GM12891 (cell line): Measurements from ENCODE around the gene ELMOD3.

ENCODE experiments used
- DNase-seq: peaks from one replicate; pipeline ENCODE4 v3.0.0; 2011; ENCODE audit warnings: low spot score; ENCODE audit not compliant: insufficient read length
- FAIRE-seq: peaks from 2 replicates; lab custom pipeline; 2011; peaks lifted over from hg19 to GRCh38; lab: Jason Lieb, UNC
- PAX5 ChIP-seq: IDR thresholded peaks from 2 replicates; pipeline ENCODE4 v1.6.1; 2011; ENCODE audit warnings: low read length, moderate library complexity, mild to moderate bottlenecking; ENCODE audit not compliant: insufficient read depth, severe bottlenecking
- POLR2A ChIP-seq: IDR thresholded peaks from 2 replicates; pipeline ENCODE4 v1.6.1; 2011; ENCODE audit warnings: low read depth, low read length, control low read depth
- POLR2AphosphoS5 ChIP-seq: IDR thresholded peaks from 2 replicates; pipeline ENCODE4 v1.6.1; 2011; ENCODE audit warnings: low read depth, low read length, control low read depth
- POU2F2 ChIP-seq: IDR thresholded peaks from 2 replicates; pipeline ENCODE4 v1.6.1; 2011; ENCODE audit warnings: low read depth, mild to moderate bottlenecking, control low read depth, low read length, moderate library complexity
- SPI1 ChIP-seq: IDR thresholded peaks from 2 replicates; pipeline ENCODE4 v1.6.1; 2011; ENCODE audit warnings: low read depth, low read length, control low read depth
- TAF1 ChIP-seq: IDR thresholded peaks from 2 replicates; pipeline ENCODE4 v1.6.1; 2011; ENCODE audit warnings: low read depth, low read length, control low read depth

The ELMOD3 gene

GRCh38 chr2:85414761-85415553 is 60.4 kb downstream of the ELMOD3 start:
- DNase-seq: no peak
- FAIRE-seq: no peak
- no peak for TF ChIP-seq POLR2AphosphoS5
- no peak for TF ChIP-seq SPI1
- TF ChIP-seq POLR2A: no peak
- no peak for TF ChIP-seq POU2F2

- TF ChIP-seq TAF1: no peak
- TF ChIP-seq PAX5: no peak
- no peak for TF ChIP-seq POLR2A
- TF ChIP-seq SPI1: no peak
- TF ChIP-seq POLR2AphosphoS5: no peak
- no peak for TF ChIP-seq POU2F2
Observed at GRCh38 chr2:85415980-85416650, 61.5 kb downstream of the ELMOD3 start.

GRCh38 chr2:85418132-85419008 is 63.8 kb downstream of the ELMOD3 start, which contains the start of gene SH2D6:
TSS of gene SH2D6 (plus strand) at chr2:85418714. CDS start at chr2:85429466, 10,752 bp downstream.
- TF ChIP-seq POLR2AphosphoS5 (peak; percentile 51; the same call in 1 of the 2 replicates), TAF1 (peak; percentile 48; the same call in 1 of the 2 replicates), POLR2A (peak; percentile 54; the same call in 1 of the 2 replicates), POU2F2 (no peak)
- FAIRE-seq (peak; percentile 61), DNase-seq (peak; percentile 89)

More at GRCh38 chr2:85415980-85416650, 61.5 kb downstream of the ELMOD3 start:
- FAIRE-seq (no peak), DNase-seq (no peak)

GRCh38 chr2:85419009-85419675 is 64.6 kb downstream of the ELMOD3 start:
- DNase-seq: no peak
- TF ChIP-seq POU2F2 (no peak), TAF1 (peak; percentile 32; the same call in 1 of the 2 replicates)
- no peak for FAIRE-seq

GRCh38 chr2:85420536-85421259 is 66.1 kb downstream of the ELMOD3 start:
- FAIRE-seq (peak; percentile 61), DNase-seq (peak; percentile 88)
- no peak for TF ChIP-seq PAX5
- no peak for TF ChIP-seq SPI1
- TF ChIP-seq POLR2A: no peak
- TF ChIP-seq TAF1: no peak
- no peak for TF ChIP-seq POU2F2
- no peak for TF ChIP-seq POLR2AphosphoS5

GRCh38 chr2:85421260-85422071 is 66.9 kb downstream of the ELMOD3 start:
- no peak for TF ChIP-seq POLR2AphosphoS5
- TF ChIP-seq POLR2A: no peak
- no peak for TF ChIP-seq POU2F2
- TF ChIP-seq TAF1: no peak
- no peak for TF ChIP-seq PAX5
- no peak for TF ChIP-seq SPI1
- DNase-seq: no peak
- FAIRE-seq: no peak

- TF ChIP-seq PAX5 (no peak), SPI1 (no peak), POLR2AphosphoS5 (no peak), TAF1 (no peak), POLR2A (no peak), POU2F2 (no peak)
- FAIRE-seq (no peak), DNase-seq (no peak)
Observed at GRCh38 chr2:85422072-85422457, 67.5 kb downstream of the ELMOD3 start.

- DNase-seq: no peak
- FAIRE-seq: no peak
- TF ChIP-seq POLR2AphosphoS5 (no peak), SPI1 (no peak)
Observed at GRCh38 chr2:85423525-85423924, 69.0 kb downstream of the ELMOD3 start.
